ENCODE data around the gene LMNA.

DNA sequence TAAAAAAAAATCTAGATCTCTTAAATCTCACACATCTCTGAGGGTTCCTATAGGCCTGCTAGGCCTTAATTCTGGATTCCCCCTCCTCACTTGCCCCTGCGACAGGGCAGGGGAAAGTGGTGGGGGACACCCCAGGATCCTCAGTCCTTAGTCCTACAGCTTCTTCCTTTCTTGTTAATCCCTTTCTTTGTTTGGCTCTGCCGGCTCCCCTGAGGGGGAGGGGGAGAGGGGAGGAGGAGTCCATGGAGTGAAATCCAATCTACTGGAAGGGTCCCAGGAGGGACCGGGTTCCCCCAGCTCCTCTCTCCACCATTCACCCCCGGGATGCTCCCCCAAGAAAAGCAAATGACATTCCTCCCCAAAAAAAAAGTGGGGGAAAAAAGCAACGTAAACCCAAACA is 40.8 kb upstream of the LMNA start:
- TF ChIP-seq, protein P1, sequence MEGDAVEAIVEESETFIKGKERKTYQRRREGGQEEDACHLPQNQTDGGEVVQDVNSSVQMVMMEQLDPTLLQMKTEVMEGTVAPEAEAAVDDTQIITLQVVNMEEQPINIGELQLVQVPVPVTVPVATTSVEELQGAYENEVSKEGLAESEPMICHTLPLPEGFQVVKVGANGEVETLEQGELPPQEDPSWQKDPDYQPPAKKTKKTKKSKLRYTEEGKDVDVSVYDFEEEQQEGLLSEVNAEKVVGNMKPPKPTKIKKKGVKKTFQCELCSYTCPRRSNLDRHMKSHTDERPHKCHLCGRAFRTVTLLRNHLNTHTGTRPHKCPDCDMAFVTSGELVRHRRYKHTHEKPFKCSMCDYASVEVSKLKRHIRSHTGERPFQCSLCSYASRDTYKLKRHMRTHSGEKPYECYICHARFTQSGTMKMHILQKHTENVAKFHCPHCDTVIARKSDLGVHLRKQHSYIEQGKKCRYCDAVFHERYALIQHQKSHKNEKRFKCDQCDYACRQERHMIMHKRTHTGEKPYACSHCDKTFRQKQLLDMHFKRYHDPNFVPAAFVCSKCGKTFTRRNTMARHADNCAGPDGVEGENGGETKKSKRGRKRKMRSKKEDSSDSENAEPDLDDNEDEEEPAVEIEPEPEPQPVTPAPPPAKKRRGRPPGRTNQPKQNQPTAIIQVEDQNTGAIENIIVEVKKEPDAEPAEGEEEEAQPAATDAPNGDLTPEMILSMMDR (IDR thresholded peaks at IDR 0.05; ENCODE audit: low read depth, low read length, poor library complexity, severe bottlenecking): no peak
- no peak for TF ChIP-seq EZH2phosphoT487 (IDR thresholded peaks at IDR 0.05; ENCODE audit: borderline replicate concordance, low read length)
